ENCODE data around the gene CSF1R.

The CSF1R gene

GRCh38 chr5:150085950-150086715 is at the start of gene CSF1R:
TSS of gene CSF1R (minus strand) at chr5:150086554. CDS start at chr5:150086427, 127 bp downstream.
- no peak for DNase-seq (ENCODE audit: low spot score)

GRCh38 chr5:150135557-150136304 is 49.4 kb upstream of the CSF1R start:
- no peak for DNase-seq (ENCODE audit: low spot score)

- no peak for DNase-seq (ENCODE audit: low spot score)
Observed at GRCh38 chr5:150134198-150134588, 47.8 kb upstream of the CSF1R start.

- DNase-seq (ENCODE audit: low spot score): no peak
Observed at GRCh38 chr5:150133581-150134197, 47.3 kb upstream of the CSF1R start.

- no peak for DNase-seq (ENCODE audit: low spot score)
Observed at GRCh38 chr5:150132740-150133139, 46.4 kb upstream of the CSF1R start.

- DNase-seq (ENCODE audit: low spot score): no peak
Observed at GRCh38 chr5:150131978-150132694, 45.8 kb upstream of the CSF1R start.

GRCh38 chr5:150131461-150131860 is 45.1 kb upstream of the CSF1R start:
- no peak for DNase-seq (ENCODE audit: low spot score)

GRCh38 chr5:150130493-150130922 is 44.2 kb upstream of the CSF1R start:
- no peak for DNase-seq (ENCODE audit: low spot score)

- peak; percentile 72 for DNase-seq (ENCODE audit: low spot score)
Observed at GRCh38 chr5:150129813-150130492, 43.6 kb upstream of the CSF1R start.

GRCh38 chr5:150129454-150129812 is 43.1 kb upstream of the CSF1R start:
- no peak for DNase-seq (ENCODE audit: low spot score)

GRCh38 chr5:150126921-150127265 is 40.5 kb upstream of the CSF1R start:
- no peak for DNase-seq (ENCODE audit: low spot score)

GRCh38 chr5:150126199-150126920 is 40.0 kb upstream of the CSF1R start:
- DNase-seq (ENCODE audit: low spot score): no peak

- DNase-seq (ENCODE audit: low spot score): no peak
Observed at GRCh38 chr5:150125334-150125733, 39.0 kb upstream of the CSF1R start.

GRCh38 chr5:150124596-150124995 is 38.2 kb upstream of the CSF1R start:
- DNase-seq (ENCODE audit: low spot score): no peak

GRCh38 chr5:150124111-150124557 is 37.8 kb upstream of the CSF1R start:
- DNase-seq (ENCODE audit: low spot score): no peak

- DNase-seq (ENCODE audit: low spot score): no peak
Observed at GRCh38 chr5:150123542-150123941, 37.2 kb upstream of the CSF1R start.

GRCh38 chr5:150122536-150123481 is 36.5 kb upstream of the CSF1R start:
- no peak for DNase-seq (ENCODE audit: low spot score)

- DNase-seq (ENCODE audit: low spot score): no peak
Observed at GRCh38 chr5:150122158-150122510, 35.8 kb upstream of the CSF1R start.

GRCh38 chr5:150121448-150122157 is 35.2 kb upstream of the CSF1R start:
- DNase-seq (ENCODE audit: low spot score): no peak

All from kidney tubule cell (primary cell).